GM18951 (cell line): ENCODE data around the gene PHTF2.

ENCODE experiments used
- POLR2A ChIP-seq: IDR thresholded peaks from 4 replicates; pipeline ENCODE4 v1.6.1; 2011; ENCODE audit warnings: mild to moderate bottlenecking; ENCODE audit not compliant: insufficient read length, insufficient read depth; ENCODE audit errors: extremely low read depth
- in situ Hi-C: fragments of 300-500 bp; cut with MboI; formaldehyde crosslinking; loops from one replicate; pipeline ENCODE4 v1.12.0; 2022; ENCODE audit warnings: low sequenced_read_pairs, mixed read lengths, inconsistent platforms; ENCODE audit not compliant: unreplicated experiment

Gene PHTF2

GRCh38 chr7:77917500-77918262 lies 119.1 kb downstream of the PHTF2 start:
- TF ChIP-seq POLR2A, result no peak
- in situ Hi-C loops, result no loop called here

- in situ Hi-C loops, result no loop called here
- TF ChIP-seq POLR2A, result no peak
These were observed 120.1 kb downstream of the PHTF2 start for GRCh38 chr7:77918676-77919075.

DNA sequence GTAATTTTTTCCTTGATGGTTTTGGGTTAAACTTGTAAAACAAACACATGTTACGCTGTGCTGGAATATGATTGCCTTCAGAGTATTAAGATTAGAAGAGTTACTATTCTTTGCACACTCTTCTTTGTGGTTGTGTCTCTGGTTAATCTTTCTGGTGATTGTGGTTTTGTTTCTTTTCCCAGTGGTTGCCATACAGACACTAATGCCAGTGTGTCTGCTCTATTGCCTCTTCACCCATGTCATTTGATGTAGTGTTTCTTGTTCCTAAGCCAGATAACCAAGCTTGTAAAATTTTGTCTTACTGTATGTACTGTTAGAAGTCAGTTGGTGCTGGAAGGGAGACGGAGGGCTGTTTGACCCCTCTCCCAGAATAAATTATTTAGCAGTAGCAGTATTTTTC lies 124.8 kb downstream of the PHTF2 start:
- in situ Hi-C loops, result no loop called here
- no peak for TF ChIP-seq POLR2A

GRCh38 chr7:77930496-77930895 lies 131.9 kb downstream of the PHTF2 start:
- TF ChIP-seq POLR2A, result no peak
- in situ Hi-C loops, result loop anchor here (25.0 kb wide), 1 partner anchor 268 kb away; no protein-coding TSS in a partner anchor

DNA sequence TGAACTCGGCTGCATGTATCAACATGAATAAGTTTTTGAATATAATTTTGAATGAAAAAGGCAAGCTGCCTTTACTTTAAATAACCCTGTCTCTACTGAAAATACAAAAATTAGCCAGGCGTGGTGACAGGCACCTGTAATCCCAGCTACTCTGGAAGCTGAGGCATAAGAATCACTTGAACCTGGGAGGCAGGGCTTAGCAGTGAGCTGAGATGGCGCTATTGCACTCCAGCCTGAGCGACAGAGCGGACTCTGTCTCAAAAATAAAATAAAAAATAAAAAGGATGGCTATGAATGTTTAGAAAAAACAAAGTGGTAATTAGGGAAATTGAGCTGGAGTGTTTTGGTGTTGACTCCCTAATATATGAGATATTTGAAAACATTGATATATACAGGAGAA lies 133.3 kb downstream of the PHTF2 start:
- in situ Hi-C loops, result loop anchor here (25.0 kb wide), 1 partner anchor 270 kb away; no protein-coding TSS in a partner anchor
- no peak for TF ChIP-seq POLR2A

- TF ChIP-seq POLR2A, result no peak
- in situ Hi-C loops, result loop anchor here (25.0 kb wide), 1 partner anchor 271 kb away; no protein-coding TSS in a partner anchor
These were observed 134.8 kb downstream of the PHTF2 start for GRCh38 chr7:77933394-77933793.

- in situ Hi-C loops, result loop anchor here (25.0 kb wide), 1 partner anchor 273 kb away; no protein-coding TSS in a partner anchor
These were observed 137.2 kb downstream of the PHTF2 start for GRCh38 chr7:77935652-77936348.

GRCh38 chr7:77940647-77941046 lies 142.1 kb downstream of the PHTF2 start:
- no peak for TF ChIP-seq POLR2A
- in situ Hi-C loops, result loop anchor here (10.0 to 25.0 kb wide), 2 partner anchors 94 to 278 kb away; no protein-coding TSS in a partner anchor

More at GRCh38 chr7:77935652-77936348, 137.2 kb downstream of the PHTF2 start:
- no peak for TF ChIP-seq POLR2A

DNA sequence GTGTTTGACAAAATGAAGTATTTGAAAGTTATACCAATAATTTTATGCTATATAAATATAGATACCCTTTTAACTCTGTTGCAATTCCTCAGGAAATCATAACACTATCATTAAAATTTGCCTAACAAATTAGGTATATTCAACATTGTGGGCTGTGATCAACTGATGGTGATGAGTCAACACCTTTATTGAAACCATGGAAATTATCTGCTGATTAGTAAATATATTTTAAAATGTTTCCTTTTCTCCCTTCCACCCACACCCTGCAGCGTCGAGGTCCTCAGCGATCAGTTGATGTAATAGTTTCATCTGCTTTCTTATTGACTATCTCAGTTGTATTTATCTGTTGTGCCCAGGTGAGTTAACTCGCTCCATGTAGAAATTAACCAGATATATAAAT lies 143.9 kb downstream of the PHTF2 start:
- in situ Hi-C loops, result loop anchor here (10.0 to 25.0 kb wide), 2 partner anchors 92 to 280 kb away; no protein-coding TSS in a partner anchor
- no peak for TF ChIP-seq POLR2A

- in situ Hi-C loops, result loop anchor here (10.0 to 25.0 kb wide), 2 partner anchors 90 to 282 kb away; no protein-coding TSS in a partner anchor
- no peak for TF ChIP-seq POLR2A
These were observed 145.9 kb downstream of the PHTF2 start for GRCh38 chr7:77944183-77945182.

DNA sequence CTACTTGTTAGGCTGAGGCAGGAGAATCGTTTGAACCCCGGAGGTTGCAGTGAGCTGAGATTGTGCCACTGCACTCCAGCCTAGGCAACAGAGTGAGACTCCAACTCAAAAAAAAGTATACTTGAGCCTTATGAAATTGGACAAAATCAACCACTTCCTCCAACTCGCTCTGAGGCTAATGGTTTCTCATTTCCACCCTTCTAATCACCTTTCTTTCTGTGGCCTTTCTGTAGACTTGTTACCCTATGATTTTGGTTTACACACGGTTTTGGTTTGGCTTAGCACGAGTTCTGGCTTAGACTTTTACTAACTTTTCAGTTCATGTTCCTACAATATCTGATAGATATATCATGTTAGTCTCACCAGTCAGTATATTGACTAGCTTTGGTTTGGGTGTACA lies 152.0 kb downstream of the PHTF2 start:
- TF ChIP-seq POLR2A, result no peak
- in situ Hi-C loops, result no loop called here

DNA sequence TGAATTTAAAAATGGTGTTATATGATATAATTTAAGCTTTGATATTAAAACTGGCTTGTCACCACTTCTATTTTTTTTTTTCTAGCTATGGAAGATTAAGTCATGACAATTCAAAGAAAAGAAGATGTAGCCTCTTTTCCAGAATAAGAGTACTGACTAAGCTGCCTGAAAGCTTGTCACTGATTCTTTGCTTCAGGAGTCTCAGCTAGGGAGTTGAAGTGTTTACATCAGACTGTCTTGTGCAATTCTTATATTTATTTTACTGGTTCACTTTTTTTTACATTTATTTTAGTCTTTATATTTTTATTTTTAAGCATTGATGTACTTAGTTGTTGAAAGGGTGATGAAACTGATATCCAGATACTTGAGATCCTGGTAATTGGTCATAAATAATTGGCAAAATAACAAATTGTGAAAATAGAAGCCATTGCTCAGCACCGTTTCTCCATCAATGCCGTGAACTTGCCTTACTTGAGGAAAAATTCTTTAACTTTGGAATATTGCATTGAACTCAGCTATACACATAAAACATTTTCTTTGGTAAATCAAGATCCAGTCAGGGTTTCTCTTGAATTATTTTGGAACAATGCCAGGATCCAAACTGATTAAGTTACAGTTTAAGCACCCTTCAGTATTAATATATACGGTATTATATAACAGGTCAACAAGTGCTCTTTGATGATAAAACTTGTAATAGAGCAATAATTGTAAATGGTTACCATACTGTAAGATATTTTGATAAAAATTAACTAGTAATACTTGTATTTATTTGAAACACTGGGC lies 156.4 kb downstream of the PHTF2 start:
- TF ChIP-seq POLR2A, result no peak
- in situ Hi-C loops, result no loop called here
